SW480 (cell line): Measurements from ENCODE around the gene STMP1.
"Not testable (repeated sequence)": the region's sequence is repeated elsewhere in the genome, so short reads cannot be mapped to it uniquely, and the experiment has no call there.

Experiments
- DNase-seq: peaks from one replicate; pipeline ENCODE4 v3.0.0-alpha.2; 2016; ENCODE audit warnings: low spot score

STMP1 gene

DNA sequence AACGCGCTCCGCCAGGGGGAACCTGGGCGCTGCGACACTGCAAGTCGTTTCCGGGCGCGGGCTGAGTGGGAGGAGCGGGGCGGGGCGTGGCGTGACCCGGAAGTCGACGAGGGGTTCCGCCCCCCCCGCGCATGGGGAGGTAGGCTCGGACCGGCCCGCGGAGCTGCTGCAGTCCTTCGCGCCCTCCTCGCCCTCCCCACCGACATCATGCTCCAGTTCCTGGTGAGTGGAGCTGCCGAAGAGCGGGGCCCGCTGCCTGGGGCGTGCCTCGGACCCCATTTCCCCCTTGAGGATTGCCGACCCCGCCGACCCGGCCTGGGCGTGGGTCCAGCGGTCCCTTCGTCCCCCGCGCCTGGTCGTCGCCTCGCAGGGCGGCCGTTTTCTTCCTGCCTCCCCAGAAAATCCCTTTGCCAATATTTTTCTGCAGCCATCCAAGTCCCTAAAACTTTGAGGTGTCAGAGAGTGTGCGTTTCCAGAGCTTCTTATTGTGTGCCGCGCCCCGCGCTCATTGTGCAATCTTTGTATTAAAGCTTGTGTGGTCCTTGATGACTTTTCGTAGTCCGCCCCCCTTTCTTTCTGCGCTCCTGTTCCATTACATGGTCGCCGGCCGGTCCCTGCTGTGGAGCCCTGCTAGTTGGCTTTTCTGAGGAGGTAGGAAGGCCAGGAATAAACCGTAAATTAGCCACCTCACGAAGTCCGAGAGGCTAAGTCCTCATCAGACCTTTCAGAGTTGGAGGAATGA, at the start of gene STMP1:
Gene STMP1 (plus strand): TSS at position 142 of the 742 bp plus-strand sequence.
- DNase-seq: peak; percentile 92

DNA sequence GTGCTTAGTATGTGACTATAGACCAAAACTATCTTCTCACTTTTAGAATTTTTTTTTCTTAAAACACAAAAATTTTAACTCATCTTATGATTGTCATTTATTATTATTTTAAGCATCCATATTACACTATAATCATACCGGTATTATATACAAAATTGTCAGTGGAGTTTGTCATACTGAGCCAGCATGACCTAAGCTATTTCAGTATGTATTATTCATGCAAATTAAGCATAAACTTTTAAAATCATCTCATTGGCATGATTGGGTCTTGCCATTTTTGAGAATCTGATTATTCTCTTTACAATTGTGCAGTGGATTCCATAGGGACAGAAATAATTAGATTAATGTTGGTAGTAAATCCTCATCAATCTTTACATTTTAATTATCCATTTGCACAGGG, 46.2 kb upstream of the STMP1 start:
- DNase-seq: no peak

DNA sequence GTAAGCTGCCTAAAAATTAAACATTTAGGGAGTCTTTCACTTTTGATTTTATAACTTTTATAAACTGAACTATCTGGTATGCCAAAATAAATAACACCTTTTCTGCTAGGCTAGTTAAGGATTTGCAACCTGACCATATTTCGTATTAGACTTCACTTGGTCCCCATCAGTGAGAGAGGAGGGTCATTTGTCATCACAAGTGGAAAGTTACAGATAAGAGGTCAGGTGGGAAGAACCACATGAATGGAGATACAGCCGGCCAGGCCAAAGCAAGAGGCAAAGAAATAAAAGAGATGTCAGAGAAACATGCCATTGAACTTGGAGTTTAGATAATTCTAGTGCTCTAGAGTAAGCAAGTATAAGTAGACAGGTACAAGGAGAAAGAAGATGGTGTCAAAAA, 44.5 kb upstream of the STMP1 start:
- no peak for DNase-seq

DNA sequence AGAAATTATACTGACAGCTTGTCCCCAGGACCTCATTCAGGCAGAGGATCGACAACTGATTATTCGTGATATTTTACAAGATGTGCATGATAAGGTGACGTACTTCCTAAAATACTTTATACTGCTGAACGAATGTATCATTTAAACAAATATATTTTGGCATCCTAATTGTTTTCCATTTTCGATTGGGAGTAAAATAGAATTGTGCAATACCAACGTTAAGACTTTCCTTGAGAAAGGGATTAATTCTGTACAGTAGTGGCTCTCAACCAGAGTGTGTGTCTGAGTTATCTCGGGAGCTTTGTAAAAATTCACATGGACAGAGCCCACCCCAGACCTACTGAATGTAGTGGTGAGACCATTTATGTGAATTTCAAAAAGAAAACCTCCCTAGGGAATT, 43.8 kb upstream of the STMP1 start:
- DNase-seq: no peak

DNA sequence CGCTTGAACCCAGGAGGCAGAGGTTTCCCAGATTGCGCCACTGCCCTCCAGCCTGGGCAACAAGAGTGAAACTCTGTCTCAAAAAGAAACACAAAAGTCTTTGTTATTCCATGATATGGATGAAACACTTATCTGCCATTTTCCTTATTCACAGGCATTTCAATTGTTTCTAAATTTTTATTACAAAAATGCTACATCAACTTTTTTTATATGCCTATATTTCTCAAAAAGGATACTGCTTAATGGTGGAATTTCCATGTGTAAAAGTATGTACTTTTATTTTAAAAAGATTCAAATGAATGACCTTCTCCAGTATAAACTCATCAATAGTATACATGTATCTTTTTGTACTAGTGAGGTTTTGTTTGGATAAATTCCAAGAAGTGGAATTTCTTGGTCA, 41.9 kb upstream of the STMP1 start:
- no peak for DNase-seq

DNA sequence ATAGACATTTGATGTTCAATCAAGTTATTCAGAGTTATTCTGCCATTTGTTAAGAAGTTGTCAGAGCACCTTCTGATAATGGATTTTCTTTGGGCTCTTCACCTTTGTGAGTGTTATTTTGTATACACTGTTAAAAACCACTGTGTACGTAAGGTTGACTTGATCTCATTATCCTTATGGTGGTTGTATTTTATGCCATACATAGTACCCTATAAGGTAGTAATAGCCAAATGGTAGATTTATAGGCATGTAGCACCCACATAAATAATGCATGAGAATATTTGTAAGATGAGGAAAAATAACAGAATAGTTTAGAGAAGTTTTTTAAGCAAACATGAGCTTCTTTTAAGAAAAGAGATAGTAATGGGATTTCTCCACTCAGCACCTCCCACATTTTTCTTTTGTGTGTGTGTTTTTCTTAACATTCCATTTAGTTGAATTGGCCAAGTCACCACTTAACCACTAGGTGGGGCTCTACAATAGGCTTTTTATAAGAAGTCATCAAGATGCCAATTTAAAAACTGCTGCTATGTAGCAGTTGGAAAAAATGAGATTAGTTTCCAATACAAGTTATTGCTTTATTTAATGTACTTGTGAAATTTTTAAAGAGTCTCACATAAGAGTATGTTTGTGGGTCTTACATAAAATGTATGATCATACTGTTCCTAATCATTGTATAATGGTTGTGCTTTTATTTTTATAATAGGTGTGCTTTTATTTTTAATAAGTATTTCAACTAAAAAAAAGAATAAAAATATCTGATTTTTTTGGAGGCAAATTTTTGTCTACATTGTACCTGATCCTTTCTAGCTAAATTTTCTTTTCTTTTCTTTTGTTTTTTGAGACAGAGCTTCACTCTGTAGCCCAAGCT, 41.1 kb upstream of the STMP1 start:
- DNase-seq: peak; percentile 67

DNA sequence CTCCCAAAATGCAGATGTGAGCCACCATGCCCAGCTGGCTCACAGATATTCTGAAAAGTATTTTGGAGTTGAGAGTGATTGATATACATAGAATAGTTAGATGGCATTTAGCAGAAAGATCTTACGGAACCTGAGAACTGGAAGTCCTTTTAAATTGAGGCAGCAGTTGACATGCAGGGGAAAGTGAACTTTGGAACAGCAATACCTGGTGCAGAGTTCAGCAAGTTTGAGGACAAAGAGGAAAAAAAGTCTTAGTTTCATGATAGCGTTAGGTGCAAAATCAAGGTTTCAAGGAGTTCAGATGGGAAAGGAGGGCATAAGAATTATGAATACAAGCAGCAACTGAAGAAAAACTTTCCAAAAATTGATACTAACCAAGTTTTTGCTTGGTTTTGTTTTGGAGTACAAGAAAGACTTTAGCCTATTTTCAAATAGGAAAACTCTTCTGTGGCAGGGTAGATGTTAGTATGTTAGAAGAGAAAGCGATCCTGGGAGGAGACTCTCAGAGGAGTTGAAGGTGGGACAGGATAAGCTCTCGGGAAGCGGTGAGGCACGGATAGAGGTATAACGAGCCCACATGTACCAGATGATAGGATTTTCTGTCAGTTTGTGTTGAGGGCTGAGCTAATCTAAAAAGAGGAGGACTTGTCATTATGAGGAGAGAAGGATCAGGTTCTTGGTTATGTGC, 28.0 kb upstream of the STMP1 start:
- DNase-seq: no peak

DNA sequence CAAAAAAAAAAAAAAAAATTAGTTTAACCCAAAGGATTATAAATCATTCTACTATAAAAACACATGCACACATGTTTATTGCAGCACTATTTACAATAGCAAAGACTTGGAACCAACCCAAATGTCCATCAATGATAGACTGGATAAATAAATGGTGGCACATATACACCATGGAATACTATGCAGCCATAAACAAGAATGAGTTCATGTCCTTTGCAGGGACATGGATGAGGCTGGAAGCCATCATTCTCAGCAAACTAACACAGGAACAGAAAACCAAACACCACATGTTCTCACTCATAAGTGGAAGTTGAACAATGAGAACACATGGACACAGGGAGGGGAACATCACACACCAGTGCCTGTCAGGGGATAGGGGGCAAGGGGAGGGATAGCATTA, 22.6 kb upstream of the STMP1 start:
- DNase-seq: not testable (repeated sequence)

DNA sequence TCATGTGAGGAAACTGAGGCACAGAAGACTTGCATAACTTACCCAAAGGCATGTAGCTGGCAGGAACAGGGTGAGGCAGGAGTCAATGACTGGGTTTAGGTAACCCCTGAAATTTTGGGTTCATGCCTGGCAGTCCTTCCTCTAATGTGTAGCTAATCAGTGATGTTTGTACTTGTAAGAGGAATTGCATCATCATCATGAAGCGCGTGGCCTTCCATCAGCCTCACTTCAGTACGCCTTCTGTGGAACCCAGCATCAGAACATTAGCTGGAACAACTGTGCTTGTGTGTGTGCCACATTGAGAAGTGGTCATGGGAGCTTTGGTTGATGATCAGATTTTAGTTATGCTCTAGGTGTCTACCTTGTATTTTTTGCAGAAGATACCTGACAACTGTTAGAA, 18.2 kb upstream of the STMP1 start:
- no peak for DNase-seq

DNA sequence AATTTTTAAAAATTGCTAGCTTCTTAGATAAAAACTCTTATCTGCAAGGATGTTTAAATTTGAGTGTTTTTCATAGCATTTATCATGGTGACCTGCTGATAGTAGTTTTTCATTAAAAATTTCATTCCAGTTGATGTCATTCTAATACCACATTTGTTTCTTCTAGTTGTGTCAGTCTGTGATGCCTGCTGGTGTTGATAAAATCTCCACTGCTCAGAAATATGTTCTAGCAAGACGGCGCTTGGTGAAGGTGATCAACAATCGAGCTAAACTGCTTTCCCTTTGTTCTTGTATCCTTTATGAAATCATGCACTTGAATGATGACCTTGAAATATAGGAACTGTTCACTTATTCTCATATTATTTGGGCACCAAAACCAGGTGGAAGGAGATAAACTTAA, 17.6 kb upstream of the STMP1 start:
- no peak for DNase-seq

DNA sequence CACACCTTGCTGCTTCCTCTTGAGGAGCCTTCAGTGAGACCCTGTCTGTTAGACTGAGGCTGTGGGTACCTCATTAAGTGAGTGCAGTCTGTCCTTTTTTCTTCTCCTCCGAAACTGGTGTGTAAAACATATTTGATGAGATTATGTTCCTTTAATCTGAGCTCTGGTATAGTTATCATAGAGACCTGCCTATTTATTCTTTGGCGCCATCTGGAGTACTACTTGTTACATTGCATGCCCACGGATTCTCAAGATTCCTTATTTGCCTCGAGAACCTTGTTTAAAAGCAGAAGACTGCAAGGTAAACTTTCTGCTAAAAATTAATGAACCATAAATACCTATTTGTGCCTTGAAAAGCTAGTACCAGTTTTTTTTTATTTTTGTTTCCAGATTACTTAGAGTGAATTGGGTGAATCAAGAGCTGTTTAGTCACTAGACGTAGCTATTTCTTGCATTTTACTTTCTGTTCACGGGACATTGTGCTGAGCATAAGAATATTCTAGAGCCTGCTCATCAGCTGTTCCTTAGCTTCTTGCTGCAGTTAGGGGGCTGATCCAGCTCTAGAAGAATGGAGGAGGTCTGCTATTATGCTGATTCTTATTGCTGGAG, 16.9 kb upstream of the STMP1 start:
- DNase-seq: peak; percentile 41

DNA sequence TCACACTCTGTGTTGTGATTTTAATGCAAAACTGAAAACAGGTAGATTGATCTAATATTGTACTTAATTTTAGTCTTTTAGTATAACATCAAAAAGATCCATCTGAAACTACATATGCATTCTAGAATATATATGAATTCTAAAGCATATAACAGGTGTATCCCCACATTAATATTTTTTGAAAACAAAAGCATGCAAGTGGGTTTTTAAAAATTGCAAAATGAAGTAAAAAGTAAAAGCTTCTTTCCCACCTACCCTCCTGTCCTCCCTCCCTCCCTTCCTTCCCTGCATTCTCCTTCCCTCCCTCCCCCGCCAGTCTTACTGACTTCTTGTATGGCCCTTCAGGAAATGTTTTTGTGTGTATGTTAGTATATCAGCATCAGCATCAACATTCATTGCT, 14.6 kb upstream of the STMP1 start:
- DNase-seq: no peak

DNA sequence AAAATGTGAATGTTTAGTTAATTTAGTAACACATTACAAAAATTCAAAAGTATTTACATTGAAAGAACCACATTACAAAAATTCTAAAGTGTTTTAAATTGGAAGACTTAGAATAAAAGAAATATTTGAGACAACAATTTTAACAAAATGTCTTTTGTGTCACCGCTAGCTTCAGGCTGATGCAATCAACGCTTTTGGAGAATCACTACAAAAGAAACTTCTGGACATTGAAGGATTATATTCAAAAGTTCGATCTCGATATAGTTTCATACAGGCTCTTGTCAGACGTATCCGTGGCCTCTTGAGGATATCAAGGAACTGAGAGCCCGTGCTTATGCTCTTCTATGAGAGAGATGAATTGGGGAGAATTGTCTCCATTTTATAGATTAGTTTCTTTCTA, 14.1 kb upstream of the STMP1 start:
- no peak for DNase-seq

DNA sequence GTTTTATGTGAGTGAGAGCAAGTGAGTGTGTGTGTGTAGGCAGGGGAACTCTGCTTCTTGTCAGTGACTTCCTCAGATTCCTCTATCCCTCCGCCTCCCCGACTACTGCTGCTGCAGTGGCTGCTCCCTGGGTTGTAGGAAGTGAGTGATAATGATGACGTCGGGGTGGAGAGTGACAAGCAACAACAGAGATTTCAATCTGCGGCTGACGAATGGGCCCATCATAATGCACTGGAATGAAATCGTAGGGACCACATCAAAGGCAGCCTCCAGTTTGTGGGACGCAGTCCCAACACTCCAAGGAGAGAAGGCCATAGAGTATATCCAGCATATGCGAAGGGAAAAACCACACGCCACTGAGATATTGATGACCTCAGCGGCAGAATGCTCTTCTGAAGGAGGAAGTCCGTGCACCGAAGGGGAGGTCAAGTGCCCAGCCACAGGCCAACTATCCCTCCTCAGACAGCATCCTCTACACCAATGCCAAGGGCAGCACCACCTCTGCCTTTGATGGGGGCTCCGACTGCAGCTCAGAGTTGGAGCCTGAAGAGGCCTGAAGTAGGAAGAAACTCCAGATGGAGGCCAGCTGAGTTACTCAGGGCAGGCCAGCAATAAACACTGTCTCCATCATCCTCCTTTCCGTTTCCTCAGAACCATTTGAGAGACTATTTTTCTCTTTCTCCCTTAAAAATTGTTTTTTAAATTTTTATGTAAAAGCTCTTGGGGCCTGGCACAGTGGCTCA, 11.3 kb upstream of the STMP1 start:
- peak; percentile 98 for DNase-seq

DNA sequence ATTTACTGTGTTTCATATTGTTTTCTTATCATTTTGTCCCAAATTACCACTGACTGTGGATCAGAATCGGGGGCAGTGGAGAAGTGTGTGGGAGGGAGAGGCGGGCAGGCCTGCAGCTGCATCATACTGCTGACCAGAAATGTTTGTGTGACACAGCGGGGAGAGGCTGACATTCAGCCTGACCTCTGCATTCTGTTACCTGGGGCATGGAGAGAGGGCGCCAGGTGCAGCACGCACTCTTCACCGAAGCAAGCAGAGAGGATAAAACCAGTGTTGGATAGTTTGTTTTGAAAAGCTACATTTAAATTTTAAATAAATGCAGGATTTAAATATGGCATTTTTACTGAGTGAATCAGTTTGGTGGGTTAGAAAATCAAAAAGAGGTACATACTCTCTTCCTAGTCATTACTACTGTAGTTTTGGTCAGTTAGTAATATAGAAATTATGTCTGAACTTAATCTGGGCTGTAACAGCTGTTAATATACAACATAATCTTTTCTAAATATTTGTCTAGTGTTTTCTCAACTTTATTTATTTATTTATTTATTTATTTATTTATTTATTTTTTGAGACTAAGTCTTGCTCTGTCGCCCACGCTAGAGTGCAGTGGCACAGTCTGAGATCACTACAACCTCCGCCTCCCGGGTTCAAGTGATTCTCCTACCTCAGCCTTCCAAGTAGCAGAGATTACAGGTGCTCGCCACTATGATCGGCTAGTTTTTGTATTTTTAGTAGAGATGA, 8.8 kb upstream of the STMP1 start:
- DNase-seq: no peak

DNA sequence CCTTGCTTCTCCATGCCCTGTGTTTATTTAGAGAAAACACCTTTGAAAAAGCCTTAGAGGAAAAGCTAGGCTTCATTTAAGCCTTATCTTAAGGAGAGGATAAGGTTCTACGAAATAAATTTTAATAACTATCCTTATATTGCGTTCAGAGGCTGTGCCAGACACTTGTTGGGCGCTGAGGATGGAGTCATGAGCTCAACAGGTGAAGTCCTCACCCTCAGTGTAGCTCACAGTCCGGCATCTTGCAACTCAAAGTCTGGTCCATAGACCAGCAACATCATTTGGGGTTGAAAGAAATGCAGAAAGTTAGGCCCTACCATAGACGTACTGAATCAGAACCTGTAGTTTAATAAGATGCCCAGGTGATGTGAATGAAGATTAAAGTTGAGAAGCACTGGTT, 3.8 kb upstream of the STMP1 start:
- no peak for DNase-seq

DNA sequence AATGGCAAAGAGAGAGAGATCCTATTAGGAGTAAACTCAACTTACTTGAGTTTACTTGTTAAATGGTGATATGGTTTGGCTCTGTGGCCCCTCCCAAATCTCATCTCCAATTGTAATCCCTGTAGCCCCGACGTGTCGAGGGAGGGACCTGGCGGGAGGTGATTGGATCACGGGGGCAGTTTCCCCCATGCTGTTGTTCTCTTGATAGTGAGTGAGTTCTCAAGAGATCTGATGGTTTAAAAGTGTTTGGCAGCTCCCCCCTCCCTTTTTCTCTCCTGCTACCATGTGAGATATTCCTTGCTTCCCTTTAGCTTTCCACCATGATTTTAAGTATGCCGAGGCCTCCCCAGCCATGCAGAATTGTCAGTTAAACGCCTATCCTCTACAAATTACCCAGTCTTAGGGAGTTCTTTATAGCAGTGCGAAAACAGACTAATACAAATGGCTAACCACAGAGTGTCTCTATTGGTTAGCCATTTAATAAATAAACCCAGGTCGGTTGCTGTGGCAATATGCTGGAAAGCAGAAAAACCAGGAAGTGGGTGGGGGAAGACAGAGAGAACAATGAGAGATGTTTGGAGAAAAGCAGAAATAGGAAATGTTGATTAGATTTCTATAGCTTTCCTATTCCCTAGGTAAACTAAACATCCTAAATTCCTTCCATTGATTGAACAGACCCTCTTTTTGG, 3.0 kb upstream of the STMP1 start:
- DNase-seq: no peak

DNA sequence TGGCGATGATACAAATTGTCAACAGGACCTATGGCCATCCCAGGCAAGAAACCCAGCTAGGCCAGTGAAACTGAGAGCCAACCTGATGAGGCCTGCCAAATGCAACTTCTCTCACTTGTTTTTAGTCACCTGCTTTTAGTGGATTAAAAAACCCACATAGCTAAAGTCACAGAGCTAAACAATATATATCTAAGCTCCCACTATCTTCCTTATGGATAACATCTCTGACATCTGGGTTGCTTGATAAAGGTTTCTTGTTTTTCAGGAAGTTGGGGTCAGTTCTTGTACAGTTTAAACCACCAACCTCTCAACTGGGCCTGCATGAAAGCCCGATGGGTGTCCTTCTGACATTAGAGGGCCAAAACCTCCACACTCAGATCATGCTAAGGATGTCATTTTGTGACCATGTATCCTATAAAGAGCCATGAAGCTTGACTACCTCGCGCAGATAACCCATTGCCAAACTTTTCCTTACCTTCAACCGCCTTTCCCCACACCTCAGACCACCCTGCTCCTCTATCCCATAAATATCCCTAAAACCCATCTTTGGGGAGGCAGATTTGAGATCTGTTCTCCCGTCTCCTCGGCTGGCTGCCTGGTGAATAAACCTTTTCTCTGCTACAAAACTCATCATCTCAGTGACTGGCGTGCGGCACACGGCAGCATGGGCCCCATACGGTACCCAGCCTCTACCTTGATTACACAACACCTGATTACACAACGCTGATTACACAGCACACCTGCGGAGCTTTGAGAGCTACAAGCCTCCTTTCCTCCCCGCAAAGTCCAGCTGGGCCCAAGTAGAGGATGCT, 797 bp upstream of the STMP1 start:
- DNase-seq: peak; percentile 33

DNA sequence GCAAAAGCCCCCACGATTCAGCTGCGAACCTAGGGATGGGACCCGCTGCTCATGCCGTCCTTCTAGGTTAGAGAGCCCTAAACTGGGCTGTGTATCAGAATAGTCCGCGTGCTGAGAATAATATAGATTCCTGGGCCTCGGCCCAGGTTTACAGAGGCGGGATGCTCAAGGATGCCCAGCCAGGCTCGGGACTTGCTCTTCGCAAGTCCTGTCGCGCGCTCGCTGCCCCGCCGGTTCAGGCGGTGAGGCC, 266 bp upstream of the STMP1 start:
- no peak for DNase-seq

DNA sequence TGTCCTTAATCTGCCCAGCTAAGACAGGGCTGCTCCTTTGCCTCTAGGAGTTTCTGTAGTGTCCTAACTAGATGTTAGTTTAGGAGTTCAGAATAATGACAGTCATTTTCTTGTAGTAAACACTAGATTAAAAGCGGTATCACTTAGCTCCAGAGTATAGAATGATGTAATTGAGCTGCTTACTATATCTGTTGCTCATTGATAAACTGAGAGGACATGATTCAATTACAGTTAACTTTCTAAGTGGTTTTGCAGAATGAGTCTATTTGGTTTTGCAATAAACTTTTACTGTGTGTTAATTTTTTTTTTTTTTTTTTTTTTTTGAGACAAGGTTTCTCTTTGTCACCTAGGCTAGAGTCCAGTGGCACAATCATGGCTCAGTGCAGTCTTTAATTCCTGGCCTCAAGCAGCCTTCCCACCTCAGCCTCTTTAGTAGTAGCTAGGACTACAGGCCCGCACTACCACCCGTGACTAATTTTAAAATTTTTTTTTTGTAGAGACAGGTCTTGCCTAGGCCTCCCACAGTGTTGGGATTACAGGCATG, 1.8 kb downstream of the STMP1 start:
- DNase-seq: no peak
